ENCODE measurements around the gene NFATC2. TPM values are rescaled to one million over a fixed set of nuclear protein-coding genes. Genes with fewer than 3 reads are reported as not detected.

Gene NFATC2
- total and polyA plus RNA-seq, 2 of the 8 experiments (the other 6 are each of a cell fraction or from before 2014, with no cell fraction given): 0.27 to 0.91 TPM

GRCh38 chr20:51470907-51471411, 71.6 kb downstream of the NFATC2 start:
- H3K4me3 ChIP-seq (ENCODE audit: extremely low read depth in 1 of 4, insufficient read depth in 2 of 4, low read depth in 3 of 4, low read length in 4 of 4): no peak overlapping the region
- no peak overlapping the region for H2BK5ac ChIP-seq (ENCODE audit: low read depth, low read length)
- no peaks in the 10 kb centered on the region for H3K79me1 ChIP-seq (ENCODE audit: low read depth, low read length)
- no peak overlapping the region for H3K14ac ChIP-seq (ENCODE audit: insufficient read length)
- no peak overlapping the region for H3K4me2 ChIP-seq (ENCODE audit: insufficient read depth in 1 of 2, low read depth in 2 of 2, low read length in 2 of 2)
- TF ChIP-seq JUN (IDR thresholded peaks at IDR 0.05; ENCODE audit: low read depth, low read length) (no peak), RBBP5 (IDR thresholded peaks at IDR 0.05; ENCODE audit: borderline replicate concordance, low read depth, low read length) (no peak), CREB1 (IDR thresholded peaks at IDR 0.05) (no peak), TCF12 (IDR thresholded peaks at IDR 0.05; ENCODE audit: low read depth, low read length) (no peak), BCL11A (IDR thresholded peaks at IDR 0.05; ENCODE audit: low read depth in 2 of 2, low read length in 2 of 2) (no peak), BACH1 (IDR thresholded peaks at IDR 0.05; ENCODE audit: low read length) (no peak), NANOG (IDR thresholded peaks at IDR 0.05; ENCODE audit: insufficient read depth, low read depth, low read length, poor library complexity, severe bottlenecking) (no peak), SIX5 (IDR thresholded peaks at IDR 0.05; ENCODE audit: low read depth, low read length) (no peak), POU5F1 (IDR thresholded peaks at IDR 0.05; ENCODE audit: low read depth, low read length) (no peak), NRF1 (IDR thresholded peaks at IDR 0.05; ENCODE audit: low read depth, low read length) (no peak), SIRT6 (IDR thresholded peaks at IDR 0.05; ENCODE audit: low read length) (no peak), SP1 (IDR thresholded peaks at IDR 0.05; ENCODE audit: low read depth, low read length) (no peak)
- CTCF ChIA-PET (ENCODE audit: partially characterized antibody): interaction anchor here (0.6 kb wide), 2 partner anchors 99 to 390 kb away, joined by 3 read pairs; no protein-coding TSS in a partner anchor
- no peaks in the 10 kb centered on the region for H3K27me3 ChIP-seq (replicated peaks in 1 of 4; ENCODE audit: control insufficient read depth in 3 of 4, extremely low read depth in 1 of 4, insufficient read depth in 3 of 4, low read length in 3 of 4)
- no peak overlapping the region for H3K18ac ChIP-seq (ENCODE audit: extremely low read depth, low read length)
- POLR2A ChIA-PET (ENCODE audit: partially characterized antibody): no interaction called here
- H3K56ac ChIP-seq (replicated peaks; ENCODE audit: insufficient read length, low read depth, low read length): no peak overlapping the region
- no peak overlapping the region for H3K9ac ChIP-seq (replicated peaks in 1 of 4; ENCODE audit: extremely low read depth in 1 of 4, low read depth in 3 of 4, low read length in 3 of 4)
- H3K9me3 ChIP-seq (ENCODE audit: insufficient read depth in 2 of 2, low read depth in 1 of 2, low read length in 1 of 2): no peaks in the 10 kb centered on the region
- no peak overlapping the region for H4K91ac ChIP-seq (replicated peaks; ENCODE audit: insufficient read length, low read length)
- H4K5ac ChIP-seq (ENCODE audit: insufficient read length, low read depth, low read length): no peak overlapping the region
- DNase-seq (ENCODE audit: low read depth in 1 of 2, low spot score in 2 of 2): no peak
- H3K4me1 ChIP-seq (replicated peaks in 1 of 4; ENCODE audit: control insufficient read depth in 3 of 4, insufficient read depth in 4 of 4, low read length in 3 of 4): no peaks in the 10 kb centered on the region
- no peak overlapping the region for H3K27ac ChIP-seq (ENCODE audit: low read depth, low read length)
- no peaks in the 10 kb centered on the region for H3K23me2 ChIP-seq (ENCODE audit: low read depth, low read length)
- no peak overlapping the region for H2BK12ac ChIP-seq (ENCODE audit: low read depth, low read length)
- H2AFZ ChIP-seq (ENCODE audit: low read length): no peak overlapping the region
- no peak overlapping the region for H3K4ac ChIP-seq (replicated peaks; ENCODE audit: insufficient read length, low read depth, low read length)
- no peak overlapping the region for H2BK20ac ChIP-seq (ENCODE audit: low read length)
- peaks cover 0 to 2% of the 10 kb centered on the region in 2 experiments for H4K20me1 ChIP-seq (replicated peaks in 1 of 2; ENCODE audit: control insufficient read depth in 1 of 2, insufficient read depth in 2 of 2, low read length in 2 of 2)
- no peaks in the 10 kb centered on the region for H3K79me2 ChIP-seq (ENCODE audit: control insufficient read depth in 1 of 2, insufficient read depth in 2 of 2, low read length in 2 of 2)
- no peak overlapping the region for H2AK5ac ChIP-seq (ENCODE audit: low read depth, low read length)
- WGBS, 2 experiments (ENCODE audit: extremely low coverage in 1 of 2, insufficient coverage in 1 of 2, insufficient read length in 1 of 2, insufficient replicate concordance in 2 of 2, low coverage in 1 of 2, low lambda C conversion rate in 2 of 2, missing lambda C conversion rate in 1 of 2): 70% methylated on average over 3 of the region's 3 CpGs; no CpG with 5 or more reads in 1 of the 2 experiments
- FAIRE-seq: no peak
- H2BK15ac ChIP-seq (ENCODE audit: low read length): no peak overlapping the region
- H4K8ac ChIP-seq (ENCODE audit: extremely low read depth, insufficient read depth, low read length): no peak overlapping the region
- no peaks in the 10 kb centered on the region for H3K36me3 ChIP-seq (ENCODE audit: control insufficient read depth in 2 of 4, insufficient read depth in 4 of 4, low read length in 3 of 4)
- no peak overlapping the region for H2BK120ac ChIP-seq (replicated peaks; ENCODE audit: low read depth, low read length)
- no peak overlapping the region for H3K23ac ChIP-seq (ENCODE audit: insufficient read length)
